ENCODE measurements around the gene PRDM16.

The PRDM16 gene

GRCh38 chr1:3352299-3352951, 283.4 kb downstream of the PRDM16 start:
- Histone ChIP-seq H3K36me3 (ENCODE audit: insufficient read depth, low read length) (no peaks in the 10 kb centered on the region), H3K4me1 (ENCODE audit: insufficient read depth, low read length) (peaks cover 15% of the 10 kb centered on the region), H3K9ac (ENCODE audit: low read depth, low read length) (no peak overlapping the region; the same call in 1 of the 2 replicates), H3K9me3 (ENCODE audit: control insufficient read depth, insufficient read depth, low read length) (no peaks in the 10 kb centered on the region)

DNA sequence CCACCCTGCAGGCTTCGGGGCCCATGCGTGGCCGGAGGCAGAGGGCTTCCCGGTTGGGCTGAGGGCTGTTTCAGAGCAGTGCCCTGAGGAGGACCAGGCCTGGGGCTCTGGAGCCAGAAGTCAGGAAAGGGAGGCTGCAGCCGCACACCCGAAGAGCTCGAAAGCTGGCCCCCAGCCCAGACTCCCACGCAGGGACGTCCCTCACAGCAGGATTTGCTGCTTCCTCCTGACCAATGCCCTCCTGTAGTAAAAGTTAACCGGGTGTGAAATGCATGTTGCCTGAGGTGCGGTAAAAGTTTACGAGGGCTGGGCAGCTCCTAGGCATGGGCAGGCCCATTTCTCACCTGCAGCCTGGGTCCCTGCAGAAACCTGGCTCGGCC, 283.9 kb downstream of the PRDM16 start:
- Histone ChIP-seq H3K36me3 (ENCODE audit: insufficient read depth, low read length) (no peaks in the 10 kb centered on the region), H3K9ac (ENCODE audit: low read depth, low read length) (no peak overlapping the region), H3K9me3 (ENCODE audit: control insufficient read depth, insufficient read depth, low read length) (no peaks in the 10 kb centered on the region), H3K4me1 (ENCODE audit: insufficient read depth, low read length) (peaks cover 15% of the 10 kb centered on the region)

DNA sequence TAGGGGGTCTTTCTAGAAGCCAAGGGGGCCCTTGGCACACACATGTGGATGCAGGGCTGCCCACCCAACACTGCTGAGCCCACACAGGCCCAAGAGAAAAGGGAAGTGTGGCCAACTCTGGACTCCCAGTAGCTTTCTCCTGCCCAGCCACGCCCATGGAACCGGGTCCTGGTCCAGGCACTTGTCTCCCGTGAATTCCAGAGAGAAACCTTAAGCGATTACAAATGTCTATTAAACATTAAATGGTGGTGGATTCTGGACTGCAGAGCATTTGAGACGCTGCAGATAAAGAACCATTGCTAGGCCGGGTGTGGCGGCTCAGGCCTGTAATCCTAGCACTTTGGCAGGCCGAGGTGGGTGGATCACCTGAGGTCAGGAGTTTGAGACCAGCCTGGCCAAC, 284.9 kb downstream of the PRDM16 start:
- Histone ChIP-seq H3K36me3 (ENCODE audit: insufficient read depth, low read length) (no peaks in the 10 kb centered on the region), H3K9ac (ENCODE audit: low read depth, low read length) (no peak overlapping the region), H3K9me3 (ENCODE audit: control insufficient read depth, insufficient read depth, low read length) (no peaks in the 10 kb centered on the region), H3K4me1 (ENCODE audit: insufficient read depth, low read length) (peaks cover 15% of the 10 kb centered on the region)

DNA sequence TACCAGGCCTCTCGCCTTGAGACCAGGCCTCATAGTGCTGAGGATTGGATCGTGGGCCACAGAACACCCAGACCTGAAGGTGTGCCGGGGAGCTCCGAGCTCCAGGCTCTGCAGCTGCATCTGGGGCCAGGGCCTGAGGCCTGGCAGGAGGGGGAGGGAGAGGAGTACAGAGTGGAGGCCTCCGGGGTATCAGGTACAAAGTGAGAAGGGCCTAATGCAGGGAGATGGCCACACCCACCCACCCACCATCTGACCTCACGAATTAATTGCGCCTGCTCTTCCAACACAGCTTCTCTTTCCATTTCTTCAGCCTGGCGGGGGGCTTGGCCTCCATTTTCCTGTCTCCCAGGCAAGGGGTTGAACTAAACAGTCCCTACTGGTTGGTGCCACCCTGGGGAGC, 286.1 kb downstream of the PRDM16 start:
- peaks cover 15% of the 10 kb centered on the region for H3K4me1 ChIP-seq (ENCODE audit: insufficient read depth, low read length)
- H3K36me3 ChIP-seq (ENCODE audit: insufficient read depth, low read length), result no peaks in the 10 kb centered on the region
- no peaks in the 10 kb centered on the region for H3K9me3 ChIP-seq (ENCODE audit: control insufficient read depth, insufficient read depth, low read length)
- no peak overlapping the region for H3K9ac ChIP-seq (ENCODE audit: low read depth, low read length)

DNA sequence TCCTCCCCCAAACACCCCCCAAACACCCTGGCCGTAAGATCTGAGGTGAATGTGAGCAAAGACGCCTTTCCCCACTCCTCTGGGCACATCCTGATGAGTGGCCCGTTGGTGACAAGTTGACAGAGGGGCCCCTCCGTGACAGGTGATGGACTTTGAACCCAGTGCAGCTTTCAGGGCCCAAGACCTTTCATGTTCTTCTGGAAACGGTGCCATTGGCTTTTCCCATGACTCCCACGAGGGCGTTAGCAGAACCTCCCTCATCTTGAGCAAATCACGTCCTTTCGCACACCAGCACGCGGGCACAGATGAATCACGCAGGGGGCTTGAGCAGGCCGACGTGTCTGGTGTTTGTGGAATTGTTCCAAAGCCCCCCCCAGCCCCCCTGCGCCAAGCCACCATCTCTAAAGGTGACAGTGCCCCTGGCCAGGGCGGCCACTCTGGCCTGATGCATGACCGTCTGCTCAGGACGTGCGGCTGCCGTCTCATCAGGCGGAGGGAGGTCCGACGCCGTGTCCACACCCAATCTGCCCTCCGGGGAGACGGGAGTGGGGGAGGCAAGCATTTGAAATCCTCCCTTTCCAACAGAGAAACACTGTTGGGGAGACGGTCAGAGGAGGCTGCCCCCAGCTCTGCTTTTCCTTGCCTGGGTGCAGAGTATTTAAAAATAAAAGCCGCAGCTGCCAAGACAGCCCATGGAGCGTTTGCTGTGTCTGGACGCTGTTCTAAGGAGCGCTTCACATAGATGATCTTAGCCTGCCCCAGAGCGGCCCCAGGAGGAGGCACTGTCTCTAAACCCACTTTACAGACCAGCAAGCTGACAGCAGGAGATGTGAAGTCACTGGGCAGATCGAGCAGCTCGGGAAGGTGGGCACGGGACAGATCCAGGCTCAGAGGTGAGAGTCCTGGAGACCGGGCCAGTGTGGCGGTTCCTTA, 287.2 kb downstream of the PRDM16 start:
- peaks cover 15% of the 10 kb centered on the region for H3K4me1 ChIP-seq (ENCODE audit: insufficient read depth, low read length)
- no peaks in the 10 kb centered on the region for H3K9me3 ChIP-seq (ENCODE audit: control insufficient read depth, insufficient read depth, low read length)
- H3K9ac ChIP-seq (ENCODE audit: low read depth, low read length), result no peak overlapping the region
- H3K36me3 ChIP-seq (ENCODE audit: insufficient read depth, low read length), result no peaks in the 10 kb centered on the region

- H3K9ac ChIP-seq (ENCODE audit: low read depth, low read length), result no peak overlapping the region
- H3K36me3 ChIP-seq (ENCODE audit: insufficient read depth, low read length), result no peaks in the 10 kb centered on the region
- H3K4me1 ChIP-seq (ENCODE audit: insufficient read depth, low read length), result peaks cover 12% of the 10 kb centered on the region
- H3K9me3 ChIP-seq (ENCODE audit: control insufficient read depth, insufficient read depth, low read length), result no peaks in the 10 kb centered on the region
These were observed 287.9 kb downstream of the PRDM16 start for GRCh38 chr1:3356827-3357460.

GRCh38 chr1:3357526-3358297, 288.7 kb downstream of the PRDM16 start:
- Histone ChIP-seq H3K4me1 (ENCODE audit: insufficient read depth, low read length) (peaks cover 8% of the 10 kb centered on the region), H3K9me3 (ENCODE audit: control insufficient read depth, insufficient read depth, low read length) (no peaks in the 10 kb centered on the region), H3K9ac (ENCODE audit: low read depth, low read length) (no peak overlapping the region), H3K36me3 (ENCODE audit: insufficient read depth, low read length) (no peaks in the 10 kb centered on the region)

DNA sequence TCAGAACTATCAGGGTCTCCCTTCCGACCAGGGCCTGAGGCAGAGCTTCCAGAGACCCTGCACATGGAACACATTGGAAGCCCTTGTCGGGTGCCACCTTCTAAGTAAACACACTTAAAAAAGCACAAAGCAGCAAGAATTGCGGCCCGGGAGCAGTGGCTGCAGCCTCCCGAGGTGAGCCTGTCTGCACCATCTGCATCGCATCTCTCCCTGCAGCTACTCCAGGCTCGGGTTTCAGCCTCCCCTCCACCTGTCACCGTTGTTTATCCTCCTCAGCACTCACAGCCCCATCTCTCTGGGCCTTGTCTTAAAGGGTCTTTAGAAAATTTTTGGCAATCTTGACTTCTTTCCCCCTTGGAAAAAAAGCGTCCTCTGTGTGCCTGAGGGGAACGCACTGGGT, 290.3 kb downstream of the PRDM16 start:
- no peaks in the 10 kb centered on the region for H3K36me3 ChIP-seq (ENCODE audit: insufficient read depth, low read length)
- no peaks in the 10 kb centered on the region for H3K4me1 ChIP-seq (ENCODE audit: insufficient read depth, low read length)
- no peaks in the 10 kb centered on the region for H3K9me3 ChIP-seq (ENCODE audit: control insufficient read depth, insufficient read depth, low read length)
- H3K9ac ChIP-seq (ENCODE audit: low read depth, low read length), result no peak overlapping the region

GRCh38 chr1:3359756-3360440, 290.9 kb downstream of the PRDM16 start:
- H3K9ac ChIP-seq (ENCODE audit: low read depth, low read length), result no peak overlapping the region
- no peaks in the 10 kb centered on the region for H3K9me3 ChIP-seq (ENCODE audit: control insufficient read depth, insufficient read depth, low read length)
- no peaks in the 10 kb centered on the region for H3K36me3 ChIP-seq (ENCODE audit: insufficient read depth, low read length)
- no peaks in the 10 kb centered on the region for H3K4me1 ChIP-seq (ENCODE audit: insufficient read depth, low read length)

- Histone ChIP-seq H3K9me3 (ENCODE audit: control insufficient read depth, insufficient read depth, low read length) (no peaks in the 10 kb centered on the region), H3K4me1 (ENCODE audit: insufficient read depth, low read length) (no peaks in the 10 kb centered on the region), H3K36me3 (ENCODE audit: insufficient read depth, low read length) (no peaks in the 10 kb centered on the region), H3K9ac (ENCODE audit: low read depth, low read length) (no peak overlapping the region)
These were observed 291.7 kb downstream of the PRDM16 start for GRCh38 chr1:3360646-3361257.

DNA sequence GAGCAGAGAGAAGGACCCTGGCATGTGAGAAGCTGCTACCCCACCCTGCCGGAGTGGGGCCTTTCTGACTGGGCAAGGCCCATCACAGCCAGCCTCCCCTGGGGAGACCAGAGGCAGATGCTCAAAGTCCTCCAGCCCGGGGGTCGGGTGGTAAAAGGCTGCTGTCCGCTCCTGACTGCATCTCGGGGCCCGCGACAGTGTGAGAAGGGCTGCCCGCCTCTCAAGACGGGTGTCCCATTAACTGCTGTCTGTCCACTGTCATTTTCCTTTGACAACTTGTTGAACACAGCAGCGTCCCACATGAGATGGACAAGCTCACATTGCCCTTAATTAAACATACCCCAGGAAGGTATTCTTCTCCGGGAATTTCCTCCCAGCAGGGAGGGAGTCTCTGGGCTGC, 294.0 kb downstream of the PRDM16 start:
- no peaks in the 10 kb centered on the region for H3K36me3 ChIP-seq (ENCODE audit: insufficient read depth, low read length)
- H3K4me1 ChIP-seq (ENCODE audit: insufficient read depth, low read length), result no peaks in the 10 kb centered on the region
- no peak overlapping the region for H3K9ac ChIP-seq (ENCODE audit: low read depth, low read length)
- no peaks in the 10 kb centered on the region for H3K9me3 ChIP-seq (ENCODE audit: control insufficient read depth, insufficient read depth, low read length)

GRCh38 chr1:3363756-3364155, 294.8 kb downstream of the PRDM16 start:
- Histone ChIP-seq H3K36me3 (ENCODE audit: insufficient read depth, low read length) (no peaks in the 10 kb centered on the region), H3K9me3 (ENCODE audit: control insufficient read depth, insufficient read depth, low read length) (no peaks in the 10 kb centered on the region), H3K4me1 (ENCODE audit: insufficient read depth, low read length) (0 out of 2 replicates have a peak, but pooled peaks cover 6% of the 10 kb centered on the region), H3K9ac (ENCODE audit: low read depth, low read length) (no peak overlapping the region)

- no peaks in the 10 kb centered on the region for H3K36me3 ChIP-seq (ENCODE audit: insufficient read depth, low read length)
- H3K9ac ChIP-seq (ENCODE audit: low read depth, low read length), result no peak overlapping the region
- H3K9me3 ChIP-seq (ENCODE audit: control insufficient read depth, insufficient read depth, low read length), result no peaks in the 10 kb centered on the region
- H3K4me1 ChIP-seq (ENCODE audit: insufficient read depth, low read length), result peaks cover 12% of the 10 kb centered on the region
These were observed 295.5 kb downstream of the PRDM16 start for GRCh38 chr1:3364551-3364950.
